Lower leg skin (tissue), 3 donors: ENCODE data around the gene SELENOF.

Experiments used
- CTCF ChIP-seq, 3 donors: fragments of 450-650 bp; IDR thresholded peaks; one replicate each; pipeline ENCODE4 v1.5.1; 2016; ENCODE audit warnings: antibody characterized with exemption in 3 of 3, mild to moderate bottlenecking in 3 of 3, moderate library complexity in 2 of 3
- POLR2A ChIP-seq, 2 donors: fragments of 450-650 bp; IDR thresholded peaks; one replicate each; pipeline ENCODE4 v1.6.1; 2016 to 2017; ENCODE audit warnings: antibody characterized with exemption in 2 of 2, mild to moderate bottlenecking in 1 of 2, moderate library complexity in 1 of 2

GRCh38 chr1:86826856-86827255 is 87.1 kb downstream of the SELENOF start:
- TF ChIP-seq POLR2A (IDR thresholded peaks at IDR 0.05) (no peak), CTCF (IDR thresholded peaks at IDR 0.05) (no peak)
